OCI-LY7 (cell line): ENCODE results near the gene TFAP2A. TPM values are rescaled to one million over a fixed set of nuclear protein-coding genes. Genes with fewer than 3 reads are reported as not detected.

ENCODE experiments used
- BruUV-seq: library from RNA; stranded (reverse); fragments of 400-500 nt; replicated peaks from 2 replicates; lab custom pipeline; 2021; lab: Mats Ljungman, UMichigan
- CTCF ChIA-PET: fragments of 300-600 bp; sonication (Branson Sonifier 250); formaldehyde crosslinking; loops from one replicate; lab custom pipeline; 2022; ENCODE audit warnings: antibody characterized with exemption; ENCODE audit not compliant: unreplicated experiment; lab: Charles Lee
- POLR2A ChIA-PET: fragments of 300-600 bp; sonication (Branson Sonifier 250); formaldehyde crosslinking; loops from one replicate; lab custom pipeline; 2022; ENCODE audit warnings: antibody characterized with exemption; lab: Charles Lee
- DNase-seq: peaks from one replicate; pipeline ENCODE4 v3.0.0-alpha.2; 2015; ENCODE audit warnings: low spot score
- H2AFZ ChIP-seq: fragments of 200-600 bp; sonication (generic), shearing (Covaris generic); 2 replicates; pipeline ENCODE4 v1.6.1; 2014; ENCODE audit warnings: mild to moderate bottlenecking, antibody characterized with exemption, low read length, moderate library complexity
- H3K27ac ChIP-seq: fragments of 200-600 bp; sonication (generic); 2 replicates; pipeline ENCODE4 v1.5.1; 2014; ENCODE audit warnings: mixed run types, low read depth, mild to moderate bottlenecking, moderate library complexity, low read length, inconsistent platforms; ENCODE audit not compliant: poor library complexity, severe bottlenecking
- H3K36me3 ChIP-seq: fragments of 200-600 bp; sonication (generic); 2 replicates; pipeline ENCODE4 v1.6.1; 2014; ENCODE audit warnings: mild to moderate bottlenecking, antibody characterized with exemption, low read length, moderate library complexity, mixed read lengths; ENCODE audit not compliant: insufficient read depth
- H3K4me1 ChIP-seq: fragments of 200-600 bp; sonication (generic); 2 replicates; pipeline ENCODE4 v1.5.1; 2014; ENCODE audit warnings: mild to moderate bottlenecking, low read length; ENCODE audit not compliant: insufficient read depth, poor library complexity, severe bottlenecking
- H3K4me2 ChIP-seq: fragments of 200-600 bp; sonication (generic); 2 replicates; pipeline ENCODE4 v1.6.1; 2014; ENCODE audit warnings: mild to moderate bottlenecking, low read length
- H3K4me3 ChIP-seq: fragments of 200-600 bp; sonication (generic); 2 replicates; pipeline ENCODE4 v1.5.1; 2014; ENCODE audit warnings: mild to moderate bottlenecking, low read depth, low read length; ENCODE audit not compliant: poor library complexity, severe bottlenecking
- H3K79me2 ChIP-seq: fragments of 200-600 bp; sonication (generic); 2 replicates; pipeline ENCODE4 v1.6.1; 2016; ENCODE audit warnings: low read depth, mild to moderate bottlenecking, low read length, moderate library complexity, mixed read lengths; ENCODE audit not compliant: insufficient read depth
- H3K9me2 ChIP-seq: fragments of 200-600 bp; sonication (generic); 2 replicates; pipeline ENCODE4 v1.6.1; 2016; ENCODE audit warnings: mild to moderate bottlenecking, low read length, mixed read lengths; ENCODE audit not compliant: insufficient read depth
- H3K9me3 ChIP-seq: fragments of 200-600 bp; sonication (generic); 2 replicates; pipeline ENCODE4 v1.6.1; 2014; ENCODE audit warnings: mild to moderate bottlenecking, mixed run types, low read length, mixed read lengths
- H4K20me1 ChIP-seq: fragments of 200-600 bp; sonication (generic); 2 replicates; pipeline ENCODE4 v1.6.1; 2014; ENCODE audit warnings: mild to moderate bottlenecking, antibody characterized with exemption, low read length, moderate library complexity, mixed read lengths; ENCODE audit not compliant: insufficient read depth
- EZH2phosphoT487 ChIP-seq: fragments of 200-600 bp; sonication (generic); IDR thresholded peaks from 2 replicates; pipeline ENCODE4 v1.6.1; 2018; ENCODE audit warnings: low read depth, borderline replicate concordance, mild to moderate bottlenecking, mixed run types, antibody characterized with exemption, low read length, moderate library complexity, mixed read lengths
- intact Hi-C: fragments of 100-400 bp; cut with micrococcal nuclease; formaldehyde crosslinking; loops from one replicate; pipeline ENCODE4 v1.10.0; 2022; ENCODE audit not compliant: unreplicated experiment
- total RNA-seq, 2 experiments: library from RNA; depleted of rRNA in 1 of 2; stranded (reverse); fragments of >200 nt in 1 of 2; shearing (Covaris generic) in 1 of 2; gene quantifications; 2 replicates each; pipeline ENCODE4 v1.2.3, GENCODE V29; 2014 to 2022
- TF ChIP-seq, protein P1 (sequence below): fragments of 200-600 bp; sonication (generic); conservative IDR thresholded peaks from 2 replicates; pipeline ENCODE4 v1.5.1; 2014; ENCODE audit warnings: mild to moderate bottlenecking, antibody characterized with exemption, low read length, moderate library complexity, mixed read lengths

TFAP2A gene
- total RNA-seq, 2 experiments from 2014 or later = 2.0 to 3.3 TPM

DNA sequence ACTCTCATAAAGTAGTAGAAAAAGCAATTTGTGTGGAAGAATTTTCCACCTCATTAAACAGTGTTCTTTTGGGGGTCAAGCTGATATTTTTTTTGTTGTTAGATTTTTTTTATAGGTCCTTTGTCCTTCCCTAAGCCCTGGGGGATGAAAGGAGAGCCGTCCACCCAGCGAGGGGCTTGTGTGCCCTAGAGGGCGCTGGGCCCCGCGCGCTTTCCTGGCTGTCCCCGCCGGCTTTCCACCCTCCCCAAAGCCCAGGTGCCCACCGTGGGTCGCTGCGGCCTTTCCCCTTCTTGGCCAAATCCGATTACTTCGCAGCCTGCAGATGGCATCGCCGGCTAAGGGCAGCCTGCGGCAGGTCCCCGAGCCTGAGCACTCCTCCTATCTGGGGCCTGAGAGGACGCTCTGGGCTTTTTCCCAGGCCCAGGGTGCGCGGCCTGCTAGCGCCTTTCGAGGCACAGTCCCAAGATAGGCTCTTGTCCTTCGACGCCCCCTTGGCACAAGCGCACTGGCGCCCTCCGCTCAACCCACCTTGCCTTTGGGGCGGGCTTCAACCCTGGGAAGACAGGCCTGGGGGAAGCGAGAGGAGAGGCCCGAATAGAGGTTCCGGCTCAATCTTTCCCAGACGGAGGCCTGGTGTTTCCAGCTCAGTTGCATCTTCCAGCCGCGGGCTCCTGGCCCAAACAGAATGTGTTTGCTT is 33.6 kb downstream of the TFAP2A start:
- ChIA-PET CTCF (no interaction called here), POLR2A (interaction anchor here (1.8 kb wide), 1 partner anchor 11 kb away, joined by 4 read pairs; no protein-coding TSS in a partner anchor)
- intact Hi-C loops = no loop called here
- no peaks in the 10 kb centered on the region for H3K36me3 ChIP-seq
- no peak overlapping the region for H3K4me3 ChIP-seq
- no peaks in the 10 kb centered on the region for H3K9me3 ChIP-seq
- H4K20me1 ChIP-seq = no peaks in the 10 kb centered on the region
- no peak for TF ChIP-seq EZH2phosphoT487
- TF ChIP-seq, protein P1, sequence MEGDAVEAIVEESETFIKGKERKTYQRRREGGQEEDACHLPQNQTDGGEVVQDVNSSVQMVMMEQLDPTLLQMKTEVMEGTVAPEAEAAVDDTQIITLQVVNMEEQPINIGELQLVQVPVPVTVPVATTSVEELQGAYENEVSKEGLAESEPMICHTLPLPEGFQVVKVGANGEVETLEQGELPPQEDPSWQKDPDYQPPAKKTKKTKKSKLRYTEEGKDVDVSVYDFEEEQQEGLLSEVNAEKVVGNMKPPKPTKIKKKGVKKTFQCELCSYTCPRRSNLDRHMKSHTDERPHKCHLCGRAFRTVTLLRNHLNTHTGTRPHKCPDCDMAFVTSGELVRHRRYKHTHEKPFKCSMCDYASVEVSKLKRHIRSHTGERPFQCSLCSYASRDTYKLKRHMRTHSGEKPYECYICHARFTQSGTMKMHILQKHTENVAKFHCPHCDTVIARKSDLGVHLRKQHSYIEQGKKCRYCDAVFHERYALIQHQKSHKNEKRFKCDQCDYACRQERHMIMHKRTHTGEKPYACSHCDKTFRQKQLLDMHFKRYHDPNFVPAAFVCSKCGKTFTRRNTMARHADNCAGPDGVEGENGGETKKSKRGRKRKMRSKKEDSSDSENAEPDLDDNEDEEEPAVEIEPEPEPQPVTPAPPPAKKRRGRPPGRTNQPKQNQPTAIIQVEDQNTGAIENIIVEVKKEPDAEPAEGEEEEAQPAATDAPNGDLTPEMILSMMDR = 0 out of 2 replicates have a peak, but pooled peaks have one; percentile 8
- no peaks in the 10 kb centered on the region for H3K79me2 ChIP-seq
- no TSS peak for BruUV-seq
- DNase-seq = no peak
- no peaks in the 10 kb centered on the region for H3K4me1 ChIP-seq
- no peak overlapping the region for H3K27ac ChIP-seq
- no peaks in the 10 kb centered on the region for H3K9me2 ChIP-seq
- no peak overlapping the region for H3K4me2 ChIP-seq
- no peak overlapping the region for H2AFZ ChIP-seq

DNA sequence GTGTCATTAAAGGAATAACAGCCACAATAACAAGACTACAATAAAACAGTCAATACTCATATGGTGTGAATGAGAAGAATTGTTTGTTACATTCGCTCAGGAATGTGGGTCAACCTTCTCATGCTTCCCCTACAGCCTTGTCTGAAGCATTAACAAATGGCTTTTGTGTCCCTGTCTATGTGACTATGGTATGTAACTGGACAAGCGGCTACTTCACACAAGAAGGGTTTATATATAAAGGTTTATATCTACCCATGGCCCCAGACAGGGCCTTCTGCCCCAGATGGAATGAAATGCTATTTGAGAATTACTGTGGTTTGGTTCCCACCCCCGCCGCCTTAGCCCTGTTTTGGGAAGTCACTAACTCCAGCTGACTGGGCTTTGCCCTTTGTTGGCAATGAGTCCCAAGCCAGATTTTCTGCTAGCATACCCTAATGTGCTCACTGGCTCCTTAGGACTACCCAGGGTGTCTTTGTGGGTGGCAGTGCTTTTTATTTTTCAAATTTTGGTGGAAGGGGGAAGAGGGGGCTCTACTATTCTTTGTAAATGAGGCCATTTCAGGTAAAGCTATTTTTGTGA is 39.4 kb downstream of the TFAP2A start:
- TF ChIP-seq, protein P1 = no peak
- no peak for TF ChIP-seq EZH2phosphoT487
- BruUV-seq = no TSS peak
- no peak overlapping the region for H2AFZ ChIP-seq
- no peaks in the 10 kb centered on the region for H3K79me2 ChIP-seq
- no peak overlapping the region for H3K4me3 ChIP-seq
- ChIA-PET POLR2A (no interaction called here), CTCF (no interaction called here)
- no peaks in the 10 kb centered on the region for H3K9me2 ChIP-seq
- no peak for DNase-seq
- intact Hi-C loops = no loop called here
- H4K20me1 ChIP-seq = no peaks in the 10 kb centered on the region
- no peak overlapping the region for H3K27ac ChIP-seq
- no peak overlapping the region for H3K4me2 ChIP-seq
- H3K9me3 ChIP-seq = no peaks in the 10 kb centered on the region
- no peaks in the 10 kb centered on the region for H3K36me3 ChIP-seq
- H3K4me1 ChIP-seq = no peaks in the 10 kb centered on the region
